Stomach (tissue), 9 donors: ENCODE data around the gene DYNAP. TPM values are rescaled to one million over a fixed set of nuclear protein-coding genes. Genes with fewer than 3 reads are reported as not detected.

Experiments
- DNase-seq, 2 donors: peaks; one replicate each; pipeline versions ENCODE4 v3.0.0 to v3.0.0-alpha.2; 2013 to 2019
- H3K27ac ChIP-seq, 5 donors: fragments of 200-600 bp in 4 of 5; sonication (generic) in 4 of 5; one replicate each; pipeline ENCODE4 v1.5.1; 2013 to 2019; ENCODE audit warnings: mild to moderate bottlenecking in 1 of 5, moderate library complexity in 1 of 5
- H3K27me3 ChIP-seq, 3 donors: fragments of 200-600 bp; sonication (generic); one replicate each; pipeline ENCODE4 v1.5.1; 2017 to 2019; ENCODE audit warnings: mixed run types in 1 of 3
- H3K36me3 ChIP-seq, 4 donors: fragments of 200-600 bp; sonication (generic); 1 replicate in 3 of 4; 2 replicates in 1 of 4; pipeline ENCODE4 v1.5.1; 2016 to 2019
- H3K4me1 ChIP-seq, 4 donors: fragments of 200-600 bp; sonication (generic); one replicate each; pipeline ENCODE4 v1.5.1; 2016 to 2019
- H3K4me3 ChIP-seq, 4 donors: fragments of 200-600 bp; sonication (generic) in 3 of 4; one replicate each; pipeline ENCODE4 v1.5.1; 2016 to 2019; ENCODE audit warnings: mild to moderate bottlenecking in 1 of 4
- H3K9me3 ChIP-seq, 4 donors: fragments of 200-600 bp; sonication (generic); one replicate each; pipeline ENCODE4 v1.5.1; 2016 to 2019
- CTCF ChIP-seq, 7 experiments: fragments of 450-650 bp in 4 of 7; fragments of 200-600 bp in 3 of 7; sonication (generic) in 3 of 7; IDR thresholded peaks; one replicate each; pipeline ENCODE4 v1.5.1; 2016 to 2019; ENCODE audit warnings: antibody characterized with exemption in 7 of 7, control low read depth in 2 of 7, mild to moderate bottlenecking in 1 of 7
- EP300 ChIP-seq: sonication (generic); formaldehyde crosslinking; IDR thresholded peaks from one replicate; pipeline ENCODE4 v1.6.1; 2017; ENCODE audit warnings: antibody characterized with exemption
- POLR2A ChIP-seq, 4 donors: fragments of 450-650 bp; IDR thresholded peaks; one replicate each; pipeline ENCODE4 v1.6.1; 2016; ENCODE audit warnings: antibody characterized with exemption in 4 of 4, control low read depth in 2 of 4, mild to moderate bottlenecking in 1 of 4, moderate library complexity in 1 of 4
- POLR2AphosphoS5 ChIP-seq, 3 donors: sonication (generic); formaldehyde crosslinking; IDR thresholded peaks; one replicate each; pipeline ENCODE4 v1.6.1; 2016; ENCODE audit warnings: antibody characterized with exemption in 3 of 3
- WGBS, 5 donors: extraction: QIAGEN DNeasy Blood & Tissue Kit in 3 of 5; methylation state at CpG; one replicate each; pipeline versions ENCODE4 v1.1.5 to v1.1.7; 2013 to 2018; 5-methylcytosine and 5-hydroxymethylcytosine counted together
- intact Hi-C: fragments of 100-400 bp; cut with DNase I; formaldehyde crosslinking; loops from one replicate; pipeline ENCODE4 v1.15.1; 2023; ENCODE audit warnings: low total_unique reads
- polyA plus RNA-seq, 3 donors: library from polyadenylated mRNA; stranded (reverse); fragments of 200-250 nt; gene quantifications; one replicate each; pipeline ENCODE4 v1.2.3, GENCODE V29; 2013
- total RNA-seq, 5 donors: library from RNA; depleted of rRNA; stranded (reverse); fragments of >200 nt; gene quantifications; one replicate each; pipeline versions ENCODE4 v1.1.0 to v1.2.3, GENCODE V29; 2014 to 2016
- donor health status: healthy with polysubstance abuse.
- donor health status: Bipolar disorder and iron deficiency.
- donor health status: healthy.

Gene DYNAP
- total and polyA plus RNA-seq, 8 donors, result 3.9 TPM; not detected in 7

- TF ChIP-seq EP300 (no peak), POLR2A (IDR thresholded peaks at IDR 0.05) (no peak), POLR2AphosphoS5 (IDR thresholded peaks at IDR 0.05) (no peak), CTCF (IDR thresholded peaks at IDR 0.05) (no peak)
- peak overlapping the region in 4 of 5 donors; percentile 24 to 91 (median 74) for H3K27ac ChIP-seq
Measured at GRCh38 chr18:54608028-54608642, 17.1 kb downstream of the DYNAP start.

GRCh38 chr18:54611816-54612215 is 20.8 kb downstream of the DYNAP start:
- Histone ChIP-seq H3K36me3 (no peaks in the 10 kb centered on the region), H3K4me3 (no peak overlapping the region), H3K4me1 (peaks cover 0 to 19% (median 5%) of the 10 kb centered on the region in 4 donors), H3K27ac (peak overlapping the region in 1 of 5 donors; percentile 48), H3K27me3 (no peaks in the 10 kb centered on the region), H3K9me3 (no peaks in the 10 kb centered on the region)
- TF ChIP-seq CTCF (IDR thresholded peaks at IDR 0.05) (no peak), POLR2AphosphoS5 (IDR thresholded peaks at IDR 0.05) (no peak), POLR2A (IDR thresholded peaks at IDR 0.05) (no peak), EP300 (no peak)
- DNase-seq, result no peak
- 31 to 53% (median 47%) methylated on average over 2 of the region's 2 CpGs for WGBS, 5 donors
- intact Hi-C loops, result no loop called here

More at GRCh38 chr18:54608028-54608642, 17.1 kb downstream of the DYNAP start:
- intact Hi-C loops, result no loop called here
- 22 to 40% (median 28%) methylated on average over 3 of the region's 3 CpGs for WGBS, 5 donors
- peak overlapping the region in 3 of 4 donors; percentile 21 to 28 (median 22) for H3K4me3 ChIP-seq
- H3K27me3 ChIP-seq, result no peaks in the 10 kb centered on the region
- peak in 1 of 2 donors; percentile 29 for DNase-seq
- H3K4me1 ChIP-seq, result peaks cover 0 to 19% (median 5%) of the 10 kb centered on the region in 4 donors
- no peaks in the 10 kb centered on the region for H3K36me3 ChIP-seq
- no peaks in the 10 kb centered on the region for H3K9me3 ChIP-seq

- intact Hi-C loops, result no loop called here
- Histone ChIP-seq H3K27me3 (no peaks in the 10 kb centered on the region), H3K9me3 (no peaks in the 10 kb centered on the region), H3K27ac (peak overlapping the region in 1 of 5 donors; percentile 48), H3K4me1 (peaks cover 0 to 19% (median 5%) of the 10 kb centered on the region in 4 donors), H3K4me3 (no peak overlapping the region), H3K36me3 (no peaks in the 10 kb centered on the region)
- WGBS, 5 donors, result 22 to 40% (median 26%) methylated on average over 4 of the region's 4 CpGs
- DNase-seq, result peak in 1 of 2 donors; percentile 54
- TF ChIP-seq EP300 (no peak), CTCF (IDR thresholded peaks at IDR 0.05) (no peak), POLR2A (IDR thresholded peaks at IDR 0.05) (no peak), POLR2AphosphoS5 (IDR thresholded peaks at IDR 0.05) (no peak)
Measured at GRCh38 chr18:54612237-54612636, 21.2 kb downstream of the DYNAP start.

GRCh38 chr18:54613174-54613573 is 22.1 kb downstream of the DYNAP start:
- Histone ChIP-seq H3K27ac (no peak overlapping the region), H3K36me3 (no peaks in the 10 kb centered on the region), H3K27me3 (no peaks in the 10 kb centered on the region), H3K9me3 (no peaks in the 10 kb centered on the region), H3K4me1 (peaks cover 0 to 19% (median 5%) of the 10 kb centered on the region in 4 donors), H3K4me3 (no peak overlapping the region)
- 78 to 85% (median 80%) methylated on average over 4 of the region's 4 CpGs for WGBS, 5 donors
- no peak for DNase-seq
- intact Hi-C loops, result no loop called here
- TF ChIP-seq CTCF (IDR thresholded peaks at IDR 0.05) (no peak), POLR2A (IDR thresholded peaks at IDR 0.05) (no peak), EP300 (no peak), POLR2AphosphoS5 (IDR thresholded peaks at IDR 0.05) (no peak)
